ENCODE results near the gene SCAP. TPM values are rescaled to one million over a fixed set of nuclear protein-coding genes. Genes with fewer than 3 reads are reported as not detected.

Gene SCAP
- total and polyA plus RNA-seq, 2 of the 13 experiments (the other 11 are each of a cell fraction or from before 2014, with no cell fraction given): 40.4 to 53.3 TPM

DNA sequence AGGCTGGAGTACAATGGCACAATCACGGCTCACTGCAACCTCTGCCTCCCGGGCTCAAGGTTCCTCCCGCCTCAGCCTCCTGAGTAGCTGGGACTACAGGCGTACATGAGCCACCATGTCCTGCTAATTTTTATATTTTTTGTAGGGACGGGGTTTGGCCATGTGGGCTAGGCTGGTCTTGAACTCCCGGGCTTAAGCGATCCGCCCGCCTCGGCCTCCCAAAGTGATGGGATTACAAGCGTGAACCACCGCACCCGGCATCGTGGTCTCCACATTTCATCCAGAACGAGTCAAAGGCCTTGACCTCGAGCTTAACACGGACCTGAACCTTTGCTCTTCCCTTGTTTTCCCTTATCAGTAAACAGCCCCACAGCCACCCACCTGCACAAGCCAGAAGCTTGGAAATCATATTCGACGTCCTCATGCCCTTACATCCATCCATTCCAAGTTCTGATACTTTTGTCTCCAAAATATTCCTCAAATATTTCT, 96.3 kb downstream of the SCAP start (continued):
- TF ChIP-seq TAF1 (CRISPR knock-in tag; IDR thresholded peaks at IDR 0.05) (no peak), TSC22D2 (CRISPR knock-in tag; IDR thresholded peaks at IDR 0.05; ENCODE audit: borderline replicate concordance) (0 out of 2 replicates have a peak, but pooled peaks have one; percentile 47), HNRNPL (IDR thresholded peaks at IDR 0.05; ENCODE audit: low read depth, low read length) (no peak), ZNF75D (CRISPR knock-in tag; IDR thresholded peaks at IDR 0.05; ENCODE audit: borderline replicate concordance) (no peak), CC2D1A (CRISPR knock-in tag; IDR thresholded peaks at IDR 0.05) (no peak), ZNF547 (CRISPR knock-in tag; IDR thresholded peaks at IDR 0.05) (peak; percentile 42; the same call in 1 of the 2 replicates), RBM22 (optimal IDR thresholded peaks at IDR 0.05; ENCODE audit: low read length) (no peak), RNF2 (conservative IDR thresholded peaks at IDR 0.05; ENCODE audit: low read depth) (peak; percentile 77), GTF2F1 (IDR thresholded peaks at IDR 0.05; ENCODE audit: low read length) (no peak), TMF1 (CRISPR knock-in tag; IDR thresholded peaks at IDR 0.05; ENCODE audit: low read depth) (no peak), ATF1 (CRISPR knock-in tag; IDR thresholded peaks at IDR 0.05) (no peak)
- TF ChIP-seq, protein P1, sequence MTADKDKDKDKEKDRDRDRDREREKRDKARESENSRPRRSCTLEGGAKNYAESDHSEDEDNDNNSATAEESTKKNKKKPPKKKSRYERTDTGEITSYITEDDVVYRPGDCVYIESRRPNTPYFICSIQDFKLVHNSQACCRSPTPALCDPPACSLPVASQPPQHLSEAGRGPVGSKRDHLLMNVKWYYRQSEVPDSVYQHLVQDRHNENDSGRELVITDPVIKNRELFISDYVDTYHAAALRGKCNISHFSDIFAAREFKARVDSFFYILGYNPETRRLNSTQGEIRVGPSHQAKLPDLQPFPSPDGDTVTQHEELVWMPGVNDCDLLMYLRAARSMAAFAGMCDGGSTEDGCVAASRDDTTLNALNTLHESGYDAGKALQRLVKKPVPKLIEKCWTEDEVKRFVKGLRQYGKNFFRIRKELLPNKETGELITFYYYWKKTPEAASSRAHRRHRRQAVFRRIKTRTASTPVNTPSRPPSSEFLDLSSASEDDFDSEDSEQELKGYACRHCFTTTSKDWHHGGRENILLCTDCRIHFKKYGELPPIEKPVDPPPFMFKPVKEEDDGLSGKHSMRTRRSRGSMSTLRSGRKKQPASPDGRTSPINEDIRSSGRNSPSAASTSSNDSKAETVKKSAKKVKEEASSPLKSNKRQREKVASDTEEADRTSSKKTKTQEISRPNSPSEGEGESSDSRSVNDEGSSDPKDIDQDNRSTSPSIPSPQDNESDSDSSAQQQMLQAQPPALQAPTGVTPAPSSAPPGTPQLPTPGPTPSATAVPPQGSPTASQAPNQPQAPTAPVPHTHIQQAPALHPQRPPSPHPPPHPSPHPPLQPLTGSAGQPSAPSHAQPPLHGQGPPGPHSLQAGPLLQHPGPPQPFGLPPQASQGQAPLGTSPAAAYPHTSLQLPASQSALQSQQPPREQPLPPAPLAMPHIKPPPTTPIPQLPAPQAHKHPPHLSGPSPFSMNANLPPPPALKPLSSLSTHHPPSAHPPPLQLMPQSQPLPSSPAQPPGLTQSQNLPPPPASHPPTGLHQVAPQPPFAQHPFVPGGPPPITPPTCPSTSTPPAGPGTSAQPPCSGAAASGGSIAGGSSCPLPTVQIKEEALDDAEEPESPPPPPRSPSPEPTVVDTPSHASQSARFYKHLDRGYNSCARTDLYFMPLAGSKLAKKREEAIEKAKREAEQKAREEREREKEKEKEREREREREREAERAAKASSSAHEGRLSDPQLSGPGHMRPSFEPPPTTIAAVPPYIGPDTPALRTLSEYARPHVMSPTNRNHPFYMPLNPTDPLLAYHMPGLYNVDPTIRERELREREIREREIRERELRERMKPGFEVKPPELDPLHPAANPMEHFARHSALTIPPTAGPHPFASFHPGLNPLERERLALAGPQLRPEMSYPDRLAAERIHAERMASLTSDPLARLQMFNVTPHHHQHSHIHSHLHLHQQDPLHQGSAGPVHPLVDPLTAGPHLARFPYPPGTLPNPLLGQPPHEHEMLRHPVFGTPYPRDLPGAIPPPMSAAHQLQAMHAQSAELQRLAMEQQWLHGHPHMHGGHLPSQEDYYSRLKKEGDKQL (CRISPR knock-in tag; IDR thresholded peaks at IDR 0.05; ENCODE audit: low read depth): peak; percentile 56; the same call in 1 of the 2 replicates
- TF ChIP-seq, protein P2, sequence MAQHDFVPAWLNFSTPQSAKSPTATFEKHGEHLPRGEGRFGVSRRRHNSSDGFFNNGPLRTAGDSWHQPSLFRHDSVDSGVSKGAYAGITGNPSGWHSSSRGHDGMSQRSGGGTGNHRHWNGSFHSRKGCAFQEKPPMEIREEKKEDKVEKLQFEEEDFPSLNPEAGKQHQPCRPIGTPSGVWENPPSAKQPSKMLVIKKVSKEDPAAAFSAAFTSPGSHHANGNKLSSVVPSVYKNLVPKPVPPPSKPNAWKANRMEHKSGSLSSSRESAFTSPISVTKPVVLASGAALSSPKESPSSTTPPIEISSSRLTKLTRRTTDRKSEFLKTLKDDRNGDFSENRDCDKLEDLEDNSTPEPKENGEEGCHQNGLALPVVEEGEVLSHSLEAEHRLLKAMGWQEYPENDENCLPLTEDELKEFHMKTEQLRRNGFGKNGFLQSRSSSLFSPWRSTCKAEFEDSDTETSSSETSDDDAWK (CRISPR knock-in tag; IDR thresholded peaks at IDR 0.05): no peak
- TF ChIP-seq, protein P3, sequence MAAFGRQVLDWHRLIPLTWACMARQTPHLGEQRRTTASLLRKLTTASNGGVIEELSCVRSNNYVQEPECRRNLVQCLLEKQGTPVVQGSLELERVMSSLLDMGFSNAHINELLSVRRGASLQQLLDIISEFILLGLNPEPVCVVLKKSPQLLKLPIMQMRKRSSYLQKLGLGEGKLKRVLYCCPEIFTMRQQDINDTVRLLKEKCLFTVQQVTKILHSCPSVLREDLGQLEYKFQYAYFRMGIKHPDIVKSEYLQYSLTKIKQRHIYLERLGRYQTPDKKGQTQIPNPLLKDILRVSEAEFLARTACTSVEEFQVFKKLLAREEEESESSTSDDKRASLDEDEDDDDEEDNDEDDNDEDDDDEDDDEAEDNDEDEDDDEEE (CRISPR knock-in tag; IDR thresholded peaks at IDR 0.05): no peak; the same call in 1 of the 2 replicates
- TF ChIP-seq, protein P4, sequence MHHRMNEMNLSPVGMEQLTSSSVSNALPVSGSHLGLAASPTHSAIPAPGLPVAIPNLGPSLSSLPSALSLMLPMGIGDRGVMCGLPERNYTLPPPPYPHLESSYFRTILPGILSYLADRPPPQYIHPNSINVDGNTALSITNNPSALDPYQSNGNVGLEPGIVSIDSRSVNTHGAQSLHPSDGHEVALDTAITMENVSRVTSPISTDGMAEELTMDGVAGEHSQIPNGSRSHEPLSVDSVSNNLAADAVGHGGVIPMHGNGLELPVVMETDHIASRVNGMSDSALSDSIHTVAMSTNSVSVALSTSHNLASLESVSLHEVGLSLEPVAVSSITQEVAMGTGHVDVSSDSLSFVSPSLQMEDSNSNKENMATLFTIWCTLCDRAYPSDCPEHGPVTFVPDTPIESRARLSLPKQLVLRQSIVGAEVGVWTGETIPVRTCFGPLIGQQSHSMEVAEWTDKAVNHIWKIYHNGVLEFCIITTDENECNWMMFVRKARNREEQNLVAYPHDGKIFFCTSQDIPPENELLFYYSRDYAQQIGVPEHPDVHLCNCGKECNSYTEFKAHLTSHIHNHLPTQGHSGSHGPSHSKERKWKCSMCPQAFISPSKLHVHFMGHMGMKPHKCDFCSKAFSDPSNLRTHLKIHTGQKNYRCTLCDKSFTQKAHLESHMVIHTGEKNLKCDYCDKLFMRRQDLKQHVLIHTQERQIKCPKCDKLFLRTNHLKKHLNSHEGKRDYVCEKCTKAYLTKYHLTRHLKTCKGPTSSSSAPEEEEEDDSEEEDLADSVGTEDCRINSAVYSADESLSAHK (CRISPR knock-in tag; IDR thresholded peaks at IDR 0.05; ENCODE audit: borderline replicate concordance): no peak
- TF ChIP-seq, protein P5, sequence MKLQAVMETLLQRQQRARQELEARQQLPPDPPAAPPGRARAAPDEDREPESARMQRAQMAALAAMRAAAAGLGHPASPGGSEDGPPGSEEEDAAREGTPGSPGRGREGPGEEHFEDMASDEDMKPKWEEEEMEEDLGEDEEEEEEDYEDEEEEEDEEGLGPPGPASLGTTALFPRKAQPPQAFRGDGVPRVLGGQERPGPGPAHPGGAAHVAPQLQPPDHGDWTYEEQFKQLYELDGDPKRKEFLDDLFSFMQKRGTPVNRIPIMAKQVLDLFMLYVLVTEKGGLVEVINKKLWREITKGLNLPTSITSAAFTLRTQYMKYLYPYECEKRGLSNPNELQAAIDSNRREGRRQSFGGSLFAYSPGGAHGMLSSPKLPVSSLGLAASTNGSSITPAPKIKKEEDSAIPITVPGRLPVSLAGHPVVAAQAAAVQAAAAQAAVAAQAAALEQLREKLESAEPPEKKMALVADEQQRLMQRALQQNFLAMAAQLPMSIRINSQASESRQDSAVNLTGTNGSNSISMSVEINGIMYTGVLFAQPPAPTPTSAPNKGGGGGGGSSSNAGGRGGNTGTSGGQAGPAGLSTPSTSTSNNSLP (IDR thresholded peaks at IDR 0.05; ENCODE audit: low read depth, low read length): no peak

All from HepG2 (cell line).